Spinal cord (tissue), 10 donors: Measurements from ENCODE around the gene PKIB. TPM values are rescaled to one million over a fixed set of nuclear protein-coding genes. Genes with fewer than 3 reads are reported as not detected.

Experiments used
- DNase-seq, 6 donors: peaks; one replicate each; pipeline versions ENCODE4 v3.0.0 to v3.0.0-alpha.2; 2013 to 2015; ENCODE audit warnings: low spot score in 6 of 6, low read depth in 4 of 6
- H3K27ac ChIP-seq: one replicate; pipeline ENCODE4 v1.5.1; 2013; ENCODE audit warnings: low read depth, low read length, control low read depth
- H3K27me3 ChIP-seq: one replicate; pipeline ENCODE4 v1.6.1; 2013; ENCODE audit warnings: low read length; ENCODE audit not compliant: control insufficient read depth, insufficient read depth
- H3K36me3 ChIP-seq: one replicate; pipeline ENCODE4 v1.6.1; 2013; ENCODE audit warnings: low read length; ENCODE audit not compliant: control insufficient read depth, insufficient read depth
- H3K4me1 ChIP-seq: one replicate; pipeline ENCODE4 v1.6.1; 2013; ENCODE audit warnings: low read length; ENCODE audit not compliant: control insufficient read depth, insufficient read depth
- H3K4me3 ChIP-seq: one replicate; pipeline ENCODE4 v1.5.1; 2013; ENCODE audit warnings: low read depth, low read length, control low read depth
- H3K9me3 ChIP-seq: one replicate; pipeline ENCODE4 v1.6.1; 2013; ENCODE audit warnings: low read length; ENCODE audit not compliant: control insufficient read depth, insufficient read depth
- whole genome bisulfite sequencing: methylation state at CpG from one replicate; pipeline ENCODE4 v1.1.5; 2013; ENCODE audit warnings: missing lambda C conversion rate; ENCODE audit not compliant: insufficient coverage; 5-methylcytosine and 5-hydroxymethylcytosine counted together
- polyA plus RNA-seq, 2 donors: library from polyadenylated mRNA; unstranded; fragments of 120-200 nt; gene quantifications; one replicate each; pipeline ENCODE4 v1.2.1, GENCODE V29; 2013; ENCODE audit not compliant: insufficient read length in 2 of 2
- total RNA-seq, 2 donors: library from RNA; depleted of rRNA in 1 of 2; stranded (reverse); fragments of 120-200 nt in 1 of 2; fragments of >200 nt in 1 of 2; gene quantifications; one replicate each; pipeline versions ENCODE4 v1.2.3 to v1.2.4, GENCODE V29; 2013 to 2014
- donor health status: healthy.

PKIB gene
- total and polyA plus RNA-seq, 4 donors, result 4.7 to 15.7 (median 11.9) TPM

- Histone ChIP-seq H3K36me3 (no peaks in the 10 kb centered on the region), H3K9me3 (no peaks in the 10 kb centered on the region), H3K27me3 (no peaks in the 10 kb centered on the region), H3K4me1 (no peaks in the 10 kb centered on the region), H3K27ac (no peak overlapping the region), H3K4me3 (no peak overlapping the region)
- no CpG with 5 or more reads among the region's 1 CpG for WGBS
- DNase-seq, result no peak
These were observed 142.3 kb downstream of the PKIB start for GRCh38 chr6:122752459-122752858.

- DNase-seq, result peak in 1 of 6 donors; percentile 58
- Histone ChIP-seq H3K9me3 (no peaks in the 10 kb centered on the region), H3K27ac (peak overlapping the region; percentile 63), H3K36me3 (no peaks in the 10 kb centered on the region), H3K4me1 (no peaks in the 10 kb centered on the region), H3K4me3 (no peak overlapping the region), H3K27me3 (no peaks in the 10 kb centered on the region)
- 55% methylated on average over 8 of the region's 10 CpGs for WGBS
These were observed 142.9 kb downstream of the PKIB start for GRCh38 chr6:122753000-122753687.

- no peaks in the 10 kb centered on the region for H3K4me1 ChIP-seq
- H3K4me3 ChIP-seq, result no peak overlapping the region
- peak in 1 of 6 donors; percentile 69 for DNase-seq
- H3K36me3 ChIP-seq, result no peaks in the 10 kb centered on the region
- H3K27me3 ChIP-seq, result no peaks in the 10 kb centered on the region
- H3K27ac ChIP-seq, result peak overlapping the region; percentile 63
- WGBS, result 40% methylated on average over 1 of the region's 5 CpGs
- no peaks in the 10 kb centered on the region for H3K9me3 ChIP-seq
These were observed 143.5 kb downstream of the PKIB start for GRCh38 chr6:122753688-122754056.

GRCh38 chr6:122754191-122754731 lies 144.1 kb downstream of the PKIB start:
- peak overlapping the region; percentile 44 for H3K27ac ChIP-seq
- H3K27me3 ChIP-seq, result no peaks in the 10 kb centered on the region
- H3K9me3 ChIP-seq, result no peaks in the 10 kb centered on the region
- no peak overlapping the region for H3K4me3 ChIP-seq
- H3K4me1 ChIP-seq, result no peaks in the 10 kb centered on the region
- H3K36me3 ChIP-seq, result no peaks in the 10 kb centered on the region
- no peak for DNase-seq
- 74% methylated on average over 4 of the region's 5 CpGs for WGBS

- no peak overlapping the region for H3K4me3 ChIP-seq
- WGBS, result 70% methylated on average over 9 of the region's 9 CpGs
- H3K9me3 ChIP-seq, result no peaks in the 10 kb centered on the region
- no peaks in the 10 kb centered on the region for H3K4me1 ChIP-seq
- H3K36me3 ChIP-seq, result no peaks in the 10 kb centered on the region
- H3K27me3 ChIP-seq, result no peaks in the 10 kb centered on the region
- DNase-seq, result no peak
- no peak overlapping the region for H3K27ac ChIP-seq
These were observed 145.7 kb downstream of the PKIB start for GRCh38 chr6:122755901-122756300.

- H3K27me3 ChIP-seq, result no peaks in the 10 kb centered on the region
- H3K36me3 ChIP-seq, result no peaks in the 10 kb centered on the region
- DNase-seq, result no peak
- H3K9me3 ChIP-seq, result no peaks in the 10 kb centered on the region
- H3K4me3 ChIP-seq, result no peak overlapping the region
- H3K27ac ChIP-seq, result no peak overlapping the region
- no CpG with 5 or more reads among the region's 1 CpG for WGBS
- H3K4me1 ChIP-seq, result no peaks in the 10 kb centered on the region
These were observed 148.7 kb downstream of the PKIB start for GRCh38 chr6:122758927-122759334.

GRCh38 chr6:122760330-122760729 lies 150.1 kb downstream of the PKIB start:
- Histone ChIP-seq H3K36me3 (no peaks in the 10 kb centered on the region), H3K27ac (no peak overlapping the region), H3K27me3 (no peaks in the 10 kb centered on the region), H3K4me3 (no peak overlapping the region), H3K4me1 (no peaks in the 10 kb centered on the region), H3K9me3 (no peaks in the 10 kb centered on the region)
- DNase-seq, result peak in 1 of 6 donors; percentile 53

GRCh38 chr6:122766256-122766655 lies 156.1 kb downstream of the PKIB start:
- no peak for DNase-seq
- no peak overlapping the region for H3K27ac ChIP-seq
- no peak overlapping the region for H3K4me3 ChIP-seq
- no peaks in the 10 kb centered on the region for H3K4me1 ChIP-seq
- no peaks in the 10 kb centered on the region for H3K9me3 ChIP-seq
- no peaks in the 10 kb centered on the region for H3K36me3 ChIP-seq
- no peaks in the 10 kb centered on the region for H3K27me3 ChIP-seq

GRCh38 chr6:122770835-122771601 lies 160.8 kb downstream of the PKIB start:
- Histone ChIP-seq H3K4me1 (no peaks in the 10 kb centered on the region), H3K4me3 (no peak overlapping the region), H3K36me3 (no peaks in the 10 kb centered on the region), H3K27ac (no peak overlapping the region), H3K9me3 (no peaks in the 10 kb centered on the region), H3K27me3 (no peaks in the 10 kb centered on the region)
- no CpG with 5 or more reads among the region's 1 CpG for WGBS
- peak in 1 of 6 donors; percentile 82 for DNase-seq
